GM23338 (cell line): ENCODE measurements around the gene CLEC4G. TPM values are rescaled to one million over a fixed set of nuclear protein-coding genes. Genes with fewer than 3 reads are reported as not detected.

ENCODE experiments used
- ATAC-seq: fragments of 200-7000 bp; cut with Tn5 transposase; 3 replicates; pipeline ENCODE4 v1.9.1; 2020
- DNase-seq: peaks from one replicate; pipeline ENCODE4 v3.0.0-alpha.2; 2015; ENCODE audit warnings: low spot score
- H2AFZ ChIP-seq: fragments of 200-600 bp; sonication (generic); 2 replicates; pipeline ENCODE4 v1.8.0; 2016; ENCODE audit warnings: antibody characterized with exemption, mild to moderate bottlenecking, moderate library complexity
- H3F3A ChIP-seq: fragments of 200-600 bp; sonication (generic); replicated peaks from 2 replicates; pipeline ENCODE4 v1.8.0; 2017; ENCODE audit warnings: antibody characterized with exemption, mixed run types, low read depth
- H3K27ac ChIP-seq: fragments of 200-600 bp; sonication (generic); 2 replicates; pipeline ENCODE4 v1.6.1; 2016; ENCODE audit warnings: low read depth
- H3K27me3 ChIP-seq: fragments of 200-600 bp; sonication (generic); 2 replicates; pipeline ENCODE4 v1.8.0; 2016; ENCODE audit warnings: mild to moderate bottlenecking, mixed run types, moderate library complexity; ENCODE audit not compliant: insufficient read depth
- H3K36me3 ChIP-seq: fragments of 200-600 bp; sonication (generic); 2 replicates; pipeline ENCODE4 v1.8.0; 2016; ENCODE audit warnings: mild to moderate bottlenecking; ENCODE audit not compliant: insufficient read depth
- H3K4me1 ChIP-seq: fragments of 200-600 bp; sonication (generic); 2 replicates; pipeline ENCODE4 v1.8.0; 2016; ENCODE audit warnings: mild to moderate bottlenecking, moderate library complexity; ENCODE audit not compliant: insufficient read depth
- H3K4me2 ChIP-seq: fragments of 200-600 bp; sonication (generic); 2 replicates; pipeline ENCODE4 v1.7.1; 2017; ENCODE audit warnings: mixed run types
- H3K4me3 ChIP-seq: fragments of 200-600 bp; sonication (generic); 2 replicates; pipeline ENCODE4 v1.6.1; 2016; ENCODE audit warnings: mixed run types
- H3K79me2 ChIP-seq: fragments of 200-600 bp; sonication (generic); replicated peaks from 2 replicates; pipeline ENCODE4 v1.8.0; 2017; ENCODE audit warnings: mild to moderate bottlenecking; ENCODE audit not compliant: insufficient read depth
- H3K9me2 ChIP-seq: fragments of 200-600 bp; sonication (generic); 2 replicates; pipeline ENCODE4 v1.8.0; 2017; ENCODE audit not compliant: insufficient read depth
- H4K20me1 ChIP-seq: fragments of 200-600 bp; sonication (generic); replicated peaks from 2 replicates; pipeline ENCODE4 v1.8.0; 2017; ENCODE audit warnings: mild to moderate bottlenecking; ENCODE audit not compliant: insufficient read depth
- H3K27ac Mint-ChIP-seq: 2 replicates; pipeline ENCODE4 v1.8.0; 2020; ENCODE audit warnings: inconsistent platforms, mild to moderate bottlenecking, moderate library complexity, mixed read lengths
- H3K27me3 Mint-ChIP-seq: 3 replicates; pipeline ENCODE4 v1.8.0; 2022; ENCODE audit warnings: low read depth, mild to moderate bottlenecking, moderate library complexity, mixed read lengths, inconsistent platforms; ENCODE audit not compliant: insufficient read depth, poor library complexity
- H3K36me3 Mint-ChIP-seq: 3 replicates; pipeline ENCODE4 v1.8.0; 2021; ENCODE audit warnings: low read depth, mild to moderate bottlenecking, inconsistent platforms, moderate library complexity, mixed read lengths
- H3K4me1 Mint-ChIP-seq: 3 replicates; pipeline ENCODE4 v1.8.0; 2020; ENCODE audit warnings: mild to moderate bottlenecking, inconsistent platforms, mixed read lengths
- H3K4me3 Mint-ChIP-seq: 3 replicates; pipeline ENCODE4 v1.8.0; 2021; ENCODE audit warnings: moderate library complexity, mild to moderate bottlenecking, inconsistent platforms, mixed read lengths
- H3K9me3 Mint-ChIP-seq: 3 replicates; pipeline ENCODE4 v1.8.0; 2020; ENCODE audit warnings: moderate library complexity, mild to moderate bottlenecking, inconsistent platforms, mixed read lengths
- CREB1 ChIP-seq: fragments of 250-450 bp; sonication (Bioruptor Pico); IDR thresholded peaks from 2 replicates; pipeline ENCODE4 v1.5.0; 2020; ENCODE audit warnings: low read depth, mild to moderate bottlenecking, moderate library complexity
- EZH2 ChIP-seq: fragments of 200-600 bp; sonication (generic); IDR thresholded peaks from one replicate; pipeline ENCODE4 v1.8.0; 2017; ENCODE audit warnings: antibody characterized with exemption, mild to moderate bottlenecking, low read depth; ENCODE audit not compliant: unreplicated experiment
- EZH2phosphoT487 ChIP-seq: fragments of 200-600 bp; sonication (generic); IDR thresholded peaks from one replicate; pipeline ENCODE4 v1.8.1; 2018; ENCODE audit warnings: antibody characterized with exemption; ENCODE audit not compliant: unreplicated experiment
- STAT1 ChIP-seq: IDR thresholded peaks from one replicate; pipeline ENCODE4 v1.6.1; 2016; ENCODE audit warnings: antibody characterized with exemption; ENCODE audit not compliant: unreplicated experiment
- polyA plus RNA-seq: library from polyadenylated mRNA; unstranded; fragments of >200 nt; fragmentation: Nextera tagmentation; extraction: Ambion mirVana; gene quantifications from 2 replicates; pipeline ENCODE4 v1.2.1, GENCODE V29; 2016
- total RNA-seq: library from RNA; depleted of rRNA; stranded (reverse); fragments of >200 nt; shearing (Covaris generic); gene quantifications from 2 replicates; pipeline ENCODE4 v1.2.3, GENCODE V29; 2014
- TF ChIP-seq, protein P1 (sequence below): fragments of 250-450 bp; sonication (Bioruptor Pico); IDR thresholded peaks from 2 replicates; pipeline ENCODE4 v1.5.0; 2020; ENCODE audit warnings: mild to moderate bottlenecking, moderate library complexity
- TF ChIP-seq, protein P2 (sequence below): IDR thresholded peaks from 2 replicates; pipeline ENCODE4 v1.6.1; 2016; ENCODE audit warnings: antibody characterized with exemption
- TF ChIP-seq, protein P3 (sequence below), 2 experiments: fragments of 200-600 bp in 1 of 2; sonication (generic) in 1 of 2; conservative IDR thresholded peaks; 2 replicates each; pipeline versions ENCODE4 v1.5.1 to v1.6.1; 2016 to 2017; ENCODE audit warnings: antibody characterized with exemption in 2 of 2, low read depth in 2 of 2, mild to moderate bottlenecking in 2 of 2, moderate library complexity in 1 of 2
- TF ChIP-seq, protein P4 (sequence below): IDR thresholded peaks from one replicate; pipeline ENCODE4 v1.6.1; 2018; ENCODE audit warnings: antibody characterized with exemption; ENCODE audit not compliant: unreplicated experiment

The CLEC4G gene
- total and polyA plus RNA-seq, 2 experiments from 2014 or later: 0.52 to 0.65 TPM

DNA sequence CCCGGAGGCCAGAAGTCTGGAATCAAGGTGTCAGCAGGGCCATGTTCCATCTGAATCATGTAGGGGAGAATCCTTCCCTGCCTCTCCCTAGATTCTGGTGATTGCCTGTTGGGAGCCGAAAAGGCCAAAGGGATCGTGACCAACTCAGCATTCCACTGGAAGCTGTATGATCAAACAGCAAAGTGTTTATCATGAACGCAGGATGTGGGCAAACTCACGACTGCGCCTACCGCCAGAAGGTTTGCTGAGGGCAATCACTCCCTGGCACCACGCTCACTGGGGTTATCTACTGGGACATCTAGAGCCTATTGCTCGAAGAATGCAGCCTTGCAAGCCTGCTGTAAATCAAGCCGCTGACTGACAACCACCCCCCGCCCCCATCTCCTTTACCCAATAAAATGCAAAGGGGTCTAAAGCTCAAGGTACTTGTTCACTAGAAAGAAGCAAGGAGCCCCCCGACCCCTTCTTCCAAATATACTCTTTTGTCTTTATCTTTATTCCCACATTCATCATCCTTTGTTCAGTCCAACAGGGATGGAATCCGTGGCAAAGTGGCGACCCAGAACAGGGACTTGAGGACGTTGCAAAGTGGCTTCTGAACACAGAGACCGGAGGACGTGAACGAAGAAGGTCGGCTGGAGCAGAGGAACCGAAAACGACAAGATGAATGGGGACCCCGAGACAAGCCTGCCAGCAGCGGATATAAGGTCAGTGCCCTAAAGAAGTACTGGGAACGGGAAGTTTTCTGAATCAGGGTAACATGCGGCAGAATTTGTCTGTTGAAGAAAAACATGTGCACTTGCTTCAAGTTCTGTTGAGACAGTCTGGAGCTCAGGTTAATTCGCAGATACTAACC is 47.9 kb upstream of the CLEC4G start (continued):
- TF ChIP-seq, protein P1, sequence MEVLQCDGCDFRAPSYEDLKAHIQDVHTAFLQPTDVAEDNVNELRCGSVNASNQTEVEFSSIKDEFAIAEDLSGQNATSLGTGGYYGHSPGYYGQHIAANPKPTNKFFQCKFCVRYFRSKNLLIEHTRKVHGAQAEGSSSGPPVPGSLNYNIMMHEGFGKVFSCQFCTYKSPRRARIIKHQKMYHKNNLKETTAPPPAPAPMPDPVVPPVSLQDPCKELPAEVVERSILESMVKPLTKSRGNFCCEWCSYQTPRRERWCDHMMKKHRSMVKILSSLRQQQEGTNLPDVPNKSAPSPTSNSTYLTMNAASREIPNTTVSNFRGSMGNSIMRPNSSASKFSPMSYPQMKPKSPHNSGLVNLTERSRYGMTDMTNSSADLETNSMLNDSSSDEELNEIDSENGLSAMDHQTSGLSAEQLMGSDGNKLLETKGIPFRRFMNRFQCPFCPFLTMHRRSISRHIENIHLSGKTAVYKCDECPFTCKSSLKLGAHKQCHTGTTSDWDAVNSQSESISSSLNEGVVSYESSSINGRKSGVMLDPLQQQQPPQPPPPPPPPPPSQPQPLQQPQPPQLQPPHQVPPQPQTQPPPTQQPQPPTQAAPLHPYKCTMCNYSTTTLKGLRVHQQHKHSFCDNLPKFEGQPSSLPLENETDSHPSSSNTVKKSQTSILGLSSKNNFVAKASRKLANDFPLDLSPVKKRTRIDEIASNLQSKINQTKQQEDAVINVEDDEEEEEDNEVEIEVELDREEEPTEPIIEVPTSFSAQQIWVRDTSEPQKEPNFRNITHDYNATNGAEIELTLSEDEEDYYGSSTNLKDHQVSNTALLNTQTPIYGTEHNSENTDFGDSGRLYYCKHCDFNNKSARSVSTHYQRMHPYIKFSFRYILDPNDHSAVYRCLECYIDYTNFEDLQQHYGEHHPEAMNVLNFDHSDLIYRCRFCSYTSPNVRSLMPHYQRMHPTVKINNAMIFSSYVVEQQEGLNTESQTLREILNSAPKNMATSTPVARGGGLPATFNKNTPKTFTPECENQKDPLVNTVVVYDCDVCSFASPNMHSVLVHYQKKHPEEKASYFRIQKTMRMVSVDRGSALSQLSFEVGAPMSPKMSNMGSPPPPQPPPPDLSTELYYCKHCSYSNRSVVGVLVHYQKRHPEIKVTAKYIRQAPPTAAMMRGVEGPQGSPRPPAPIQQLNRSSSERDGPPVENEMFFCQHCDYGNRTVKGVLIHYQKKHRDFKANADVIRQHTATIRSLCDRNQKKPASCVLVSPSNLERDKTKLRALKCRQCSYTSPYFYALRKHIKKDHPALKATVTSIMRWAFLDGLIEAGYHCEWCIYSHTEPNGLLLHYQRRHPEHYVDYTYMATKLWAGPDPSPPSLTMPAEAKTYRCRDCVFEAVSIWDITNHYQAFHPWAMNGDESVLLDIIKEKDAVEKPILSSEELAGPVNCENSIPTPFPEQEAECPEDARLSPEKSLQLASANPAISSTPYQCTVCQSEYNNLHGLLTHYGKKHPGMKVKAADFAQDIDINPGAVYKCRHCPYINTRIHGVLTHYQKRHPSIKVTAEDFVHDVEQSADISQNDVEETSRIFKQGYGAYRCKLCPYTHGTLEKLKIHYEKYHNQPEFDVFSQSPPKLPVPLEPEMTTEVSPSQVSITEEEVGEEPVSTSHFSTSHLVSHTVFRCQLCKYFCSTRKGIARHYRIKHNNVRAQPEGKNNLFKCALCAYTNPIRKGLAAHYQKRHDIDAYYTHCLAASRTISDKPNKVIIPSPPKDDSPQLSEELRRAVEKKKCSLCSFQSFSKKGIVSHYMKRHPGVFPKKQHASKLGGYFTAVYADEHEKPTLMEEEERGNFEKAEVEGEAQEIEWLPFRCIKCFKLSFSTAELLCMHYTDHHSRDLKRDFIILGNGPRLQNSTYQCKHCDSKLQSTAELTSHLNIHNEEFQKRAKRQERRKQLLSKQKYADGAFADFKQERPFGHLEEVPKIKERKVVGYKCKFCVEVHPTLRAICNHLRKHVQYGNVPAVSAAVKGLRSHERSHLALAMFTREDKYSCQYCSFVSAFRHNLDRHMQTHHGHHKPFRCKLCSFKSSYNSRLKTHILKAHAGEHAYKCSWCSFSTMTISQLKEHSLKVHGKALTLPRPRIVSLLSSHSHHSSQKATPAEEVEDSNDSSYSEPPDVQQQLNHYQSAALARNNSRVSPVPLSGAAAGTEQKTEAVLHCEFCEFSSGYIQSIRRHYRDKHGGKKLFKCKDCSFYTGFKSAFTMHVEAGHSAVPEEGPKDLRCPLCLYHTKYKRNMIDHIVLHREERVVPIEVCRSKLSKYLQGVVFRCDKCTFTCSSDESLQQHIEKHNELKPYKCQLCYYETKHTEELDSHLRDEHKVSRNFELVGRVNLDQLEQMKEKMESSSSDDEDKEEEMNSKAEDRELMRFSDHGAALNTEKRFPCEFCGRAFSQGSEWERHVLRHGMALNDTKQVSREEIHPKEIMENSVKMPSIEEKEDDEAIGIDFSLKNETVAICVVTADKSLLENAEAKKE: no peak
- TF ChIP-seq EZH2 (no peak), EZH2phosphoT487 (no peak)

DNA sequence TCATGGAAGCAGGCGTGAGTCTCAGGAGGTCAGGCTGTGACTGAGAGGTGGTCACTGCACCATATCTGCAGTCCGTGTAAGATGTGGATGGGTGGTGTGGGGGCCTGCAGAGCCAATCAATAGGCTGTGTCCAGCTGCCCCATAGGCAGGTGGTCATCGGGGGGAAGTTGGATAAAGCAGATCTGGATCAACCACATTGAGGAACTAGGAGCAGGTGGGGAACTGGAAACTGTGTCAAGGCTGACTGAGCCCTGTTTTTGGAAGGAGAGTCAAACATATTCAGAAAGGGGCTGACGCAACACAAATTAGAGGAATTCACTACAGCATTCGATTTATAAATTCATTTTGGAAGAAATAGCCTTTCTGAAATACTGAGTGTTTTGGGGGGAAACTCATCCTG is 46.2 kb upstream of the CLEC4G start:
- no peak for ATAC-seq
- no peak for TF ChIP-seq STAT1
- TF ChIP-seq, protein P2, sequence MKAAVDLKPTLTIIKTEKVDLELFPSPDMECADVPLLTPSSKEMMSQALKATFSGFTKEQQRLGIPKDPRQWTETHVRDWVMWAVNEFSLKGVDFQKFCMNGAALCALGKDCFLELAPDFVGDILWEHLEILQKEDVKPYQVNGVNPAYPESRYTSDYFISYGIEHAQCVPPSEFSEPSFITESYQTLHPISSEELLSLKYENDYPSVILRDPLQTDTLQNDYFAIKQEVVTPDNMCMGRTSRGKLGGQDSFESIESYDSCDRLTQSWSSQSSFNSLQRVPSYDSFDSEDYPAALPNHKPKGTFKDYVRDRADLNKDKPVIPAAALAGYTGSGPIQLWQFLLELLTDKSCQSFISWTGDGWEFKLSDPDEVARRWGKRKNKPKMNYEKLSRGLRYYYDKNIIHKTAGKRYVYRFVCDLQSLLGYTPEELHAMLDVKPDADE: no peak
- TF ChIP-seq EZH2: no peak
- TF ChIP-seq, protein P3, sequence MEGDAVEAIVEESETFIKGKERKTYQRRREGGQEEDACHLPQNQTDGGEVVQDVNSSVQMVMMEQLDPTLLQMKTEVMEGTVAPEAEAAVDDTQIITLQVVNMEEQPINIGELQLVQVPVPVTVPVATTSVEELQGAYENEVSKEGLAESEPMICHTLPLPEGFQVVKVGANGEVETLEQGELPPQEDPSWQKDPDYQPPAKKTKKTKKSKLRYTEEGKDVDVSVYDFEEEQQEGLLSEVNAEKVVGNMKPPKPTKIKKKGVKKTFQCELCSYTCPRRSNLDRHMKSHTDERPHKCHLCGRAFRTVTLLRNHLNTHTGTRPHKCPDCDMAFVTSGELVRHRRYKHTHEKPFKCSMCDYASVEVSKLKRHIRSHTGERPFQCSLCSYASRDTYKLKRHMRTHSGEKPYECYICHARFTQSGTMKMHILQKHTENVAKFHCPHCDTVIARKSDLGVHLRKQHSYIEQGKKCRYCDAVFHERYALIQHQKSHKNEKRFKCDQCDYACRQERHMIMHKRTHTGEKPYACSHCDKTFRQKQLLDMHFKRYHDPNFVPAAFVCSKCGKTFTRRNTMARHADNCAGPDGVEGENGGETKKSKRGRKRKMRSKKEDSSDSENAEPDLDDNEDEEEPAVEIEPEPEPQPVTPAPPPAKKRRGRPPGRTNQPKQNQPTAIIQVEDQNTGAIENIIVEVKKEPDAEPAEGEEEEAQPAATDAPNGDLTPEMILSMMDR (conservative IDR thresholded peaks at IDR 0.05; ENCODE audit: low read depth in 2 of 2): no peak
- TF ChIP-seq, protein P4, sequence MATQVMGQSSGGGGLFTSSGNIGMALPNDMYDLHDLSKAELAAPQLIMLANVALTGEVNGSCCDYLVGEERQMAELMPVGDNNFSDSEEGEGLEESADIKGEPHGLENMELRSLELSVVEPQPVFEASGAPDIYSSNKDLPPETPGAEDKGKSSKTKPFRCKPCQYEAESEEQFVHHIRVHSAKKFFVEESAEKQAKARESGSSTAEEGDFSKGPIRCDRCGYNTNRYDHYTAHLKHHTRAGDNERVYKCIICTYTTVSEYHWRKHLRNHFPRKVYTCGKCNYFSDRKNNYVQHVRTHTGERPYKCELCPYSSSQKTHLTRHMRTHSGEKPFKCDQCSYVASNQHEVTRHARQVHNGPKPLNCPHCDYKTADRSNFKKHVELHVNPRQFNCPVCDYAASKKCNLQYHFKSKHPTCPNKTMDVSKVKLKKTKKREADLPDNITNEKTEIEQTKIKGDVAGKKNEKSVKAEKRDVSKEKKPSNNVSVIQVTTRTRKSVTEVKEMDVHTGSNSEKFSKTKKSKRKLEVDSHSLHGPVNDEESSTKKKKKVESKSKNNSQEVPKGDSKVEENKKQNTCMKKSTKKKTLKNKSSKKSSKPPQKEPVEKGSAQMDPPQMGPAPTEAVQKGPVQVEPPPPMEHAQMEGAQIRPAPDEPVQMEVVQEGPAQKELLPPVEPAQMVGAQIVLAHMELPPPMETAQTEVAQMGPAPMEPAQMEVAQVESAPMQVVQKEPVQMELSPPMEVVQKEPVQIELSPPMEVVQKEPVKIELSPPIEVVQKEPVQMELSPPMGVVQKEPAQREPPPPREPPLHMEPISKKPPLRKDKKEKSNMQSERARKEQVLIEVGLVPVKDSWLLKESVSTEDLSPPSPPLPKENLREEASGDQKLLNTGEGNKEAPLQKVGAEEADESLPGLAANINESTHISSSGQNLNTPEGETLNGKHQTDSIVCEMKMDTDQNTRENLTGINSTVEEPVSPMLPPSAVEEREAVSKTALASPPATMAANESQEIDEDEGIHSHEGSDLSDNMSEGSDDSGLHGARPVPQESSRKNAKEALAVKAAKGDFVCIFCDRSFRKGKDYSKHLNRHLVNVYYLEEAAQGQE: no peak
- TF ChIP-seq CREB1 (CRISPR knock-in tag): no peak

More for the DNA sequence above, 46.2 kb upstream of the CLEC4G start:
- Mint-ChIP-seq H3K4me3 (no peak overlapping the region), H3K4me1 (peaks cover 6% of the 10 kb centered on the region; the same call in 2 of the 3 replicates), H3K36me3 (no peaks in the 10 kb centered on the region), H3K27me3 (no peaks in the 10 kb centered on the region), H3K9me3 (no peaks in the 10 kb centered on the region; the same call in 2 of the 3 replicates), H3K27ac (0 out of 2 replicates have a peak overlapping the region, but pooled peaks have one; percentile 5)
- no peaks in the 10 kb centered on the region for H3K4me1 ChIP-seq
- no peaks in the 10 kb centered on the region for H4K20me1 ChIP-seq
- H3K4me3 ChIP-seq: no peak overlapping the region
- H3K4me2 ChIP-seq: no peak overlapping the region
- H3F3A ChIP-seq: no peaks in the 10 kb centered on the region
- no peaks in the 10 kb centered on the region for H3K36me3 ChIP-seq
- 0 out of 2 replicates have a peak, but pooled peaks cover under 1% of the 10 kb centered on the region for H3K27me3 ChIP-seq
- H3K79me2 ChIP-seq: no peaks in the 10 kb centered on the region
- no peak for DNase-seq
- H2AFZ ChIP-seq: 0 out of 2 replicates have a peak overlapping the region, but pooled peaks have one; percentile 29
- H3K27ac ChIP-seq: no peak overlapping the region
- H3K9me2 ChIP-seq: no peaks in the 10 kb centered on the region
